HCT116 (cell line): ENCODE measurements around the gene RNF13. TPM values are rescaled to one million over a fixed set of nuclear protein-coding genes. Genes with fewer than 3 reads are reported as not detected.

Source experiments
- ATAC-seq: fragments of 200-7000 bp; cut with Tn5 transposase; 2 replicates; pipeline ENCODE4 v1.9.1; 2020; ENCODE audit warnings: mild to moderate bottlenecking, moderate library complexity
- BruUV-seq: library from RNA; stranded (reverse); fragments of 400-500 nt; replicated peaks from 2 replicates; lab custom pipeline; 2021; lab: Mats Ljungman, UMichigan
- CTCF ChIA-PET: fragments of 300-600 bp; sonication (Branson Sonifier 250); formaldehyde crosslinking; loops from one replicate; lab custom pipeline; 2021; ENCODE audit warnings: antibody characterized with exemption; lab: Charles Lee
- POLR2A ChIA-PET: fragments of 300-600, 350-600 bp; sonication (Branson Sonifier 250); formaldehyde crosslinking; loops from one replicate; lab custom pipeline; 2021; ENCODE audit warnings: antibody characterized with exemption; lab: Charles Lee
- RAD21 ChIA-PET, 2 experiments: fragments of 300-600 bp; sonication (Branson Sonifier 250); formaldehyde crosslinking; loops; one replicate each; lab custom pipeline; 2023; ENCODE audit warnings: low total read pairs in 2 of 2; ENCODE audit not compliant: uncharacterized antibody in 2 of 2, unreplicated experiment in 2 of 2, low non-redundant PET in 1 of 2; lab: Charles Lee
- DNase-seq: peaks from one replicate; pipeline ENCODE4 v3.0.0-alpha.2; 2010; ENCODE audit warnings: low read depth, low spot score
- H2AFZ ChIP-seq: fragments of 200-600 bp; shearing (Covaris generic), sonication (generic); 2 replicates; pipeline ENCODE4 v1.6.1; 2017; ENCODE audit warnings: low read depth, mixed run types, mixed read lengths, antibody characterized with exemption, low read length; ENCODE audit not compliant: poor library complexity, severe bottlenecking
- H3K27ac ChIP-seq: 2 replicates; pipeline ENCODE4 v1.5.1; 2012; ENCODE audit warnings: low read depth, low read length
- H3K27me3 ChIP-seq: fragments of 200-600 bp; sonication (generic); 2 replicates; pipeline ENCODE4 v1.6.1; 2016; ENCODE audit warnings: mixed run types, low read length, mixed read lengths; ENCODE audit not compliant: insufficient read depth
- H3K36me3 ChIP-seq, 2 experiments: fragments of 200-500 bp in 1 of 2; fragments of 200-600 bp in 1 of 2; sonication (Bioruptor generic) in 1 of 2; sonication (generic) in 1 of 2; 2 replicates each; pipeline versions ENCODE4 v1.5.1 to v1.6.1; 2014 to 2016; ENCODE audit warnings: low read length in 2 of 2, inconsistent platforms in 1 of 2, mixed read lengths in 1 of 2, mixed run types in 1 of 2; ENCODE audit not compliant: insufficient read depth in 2 of 2, control insufficient read depth in 1 of 2
- H3K4me1 ChIP-seq, 2 experiments: fragments of 200-600 bp in 1 of 2; sonication (generic) in 1 of 2; 2 replicates each; pipeline versions ENCODE4 v1.5.1 to v1.6.1; 2012 to 2017; ENCODE audit warnings: low read length in 2 of 2, inconsistent platforms in 1 of 2, mild to moderate bottlenecking in 1 of 2, mixed read lengths in 1 of 2, mixed run types in 1 of 2, moderate library complexity in 1 of 2; ENCODE audit not compliant: insufficient read depth in 2 of 2, control insufficient read depth in 1 of 2
- H3K4me2 ChIP-seq: fragments of 200-600 bp; sonication (generic); 2 replicates; pipeline ENCODE4 v1.6.1; 2017; ENCODE audit warnings: mixed run types, low read length, mixed read lengths
- H3K4me3 ChIP-seq, 2 experiments: fragments of 200-600 bp in 1 of 2; sonication (generic) in 1 of 2; replicated peaks in 1 of 2; 2 replicates each; pipeline ENCODE4 v1.5.1; 2011 to 2016; ENCODE audit warnings: low read length in 2 of 2, control low read depth in 1 of 2, low read depth in 1 of 2, mild to moderate bottlenecking in 1 of 2, mixed read lengths in 1 of 2, mixed run types in 1 of 2
- H3K79me2 ChIP-seq: fragments of 200-600 bp; sonication (generic); 2 replicates; pipeline ENCODE4 v1.6.1; 2017; ENCODE audit warnings: mild to moderate bottlenecking, mixed run types, low read length, moderate library complexity, mixed read lengths; ENCODE audit not compliant: insufficient read depth
- H3K9ac ChIP-seq: fragments of 200-600 bp; sonication (generic); 2 replicates; pipeline ENCODE4 v1.6.1; 2016; ENCODE audit warnings: low read length, mixed read lengths
- H3K9me2 ChIP-seq: fragments of 200-600 bp; sonication (generic), shearing (Covaris generic); 2 replicates; pipeline ENCODE4 v1.6.1; 2017; ENCODE audit warnings: mixed run types, mild to moderate bottlenecking, moderate library complexity; ENCODE audit not compliant: insufficient read depth
- H3K9me3 ChIP-seq, 2 experiments: fragments of 200-500 bp in 1 of 2; fragments of 200-600 bp in 1 of 2; sonication (Bioruptor generic) in 1 of 2; sonication (generic) in 1 of 2; 2 replicates each; pipeline ENCODE4 v1.6.1; 2014 to 2017; ENCODE audit warnings: low read length in 2 of 2, mixed read lengths in 2 of 2, inconsistent platforms in 1 of 2, low read depth in 1 of 2, mild to moderate bottlenecking in 1 of 2, mixed run types in 1 of 2, moderate library complexity in 1 of 2; ENCODE audit not compliant: control insufficient read depth in 1 of 2, insufficient read depth in 1 of 2
- H4K20me1 ChIP-seq: fragments of 200-600 bp; sonication (generic), shearing (Covaris generic); 2 replicates; pipeline ENCODE4 v1.6.1; 2017; ENCODE audit warnings: mixed run types, mild to moderate bottlenecking, moderate library complexity; ENCODE audit not compliant: insufficient read depth
- EGR1 ChIP-seq: IDR thresholded peaks from 2 replicates; pipeline ENCODE4 v1.6.1; 2012; ENCODE audit warnings: low read depth
- ELF1 ChIP-seq: IDR thresholded peaks from 2 replicates; pipeline ENCODE4 v1.6.1; 2012; ENCODE audit warnings: low read depth, borderline replicate concordance
- FOSL1 ChIP-seq: IDR thresholded peaks from 2 replicates; pipeline ENCODE4 v1.6.1; 2012; ENCODE audit warnings: low read depth
- MAX ChIP-seq: IDR thresholded peaks from 2 replicates; pipeline ENCODE4 v1.6.1; 2012
- POLR2A ChIP-seq: IDR thresholded peaks from 2 replicates; pipeline ENCODE4 v1.7.0; 2011; ENCODE audit warnings: borderline replicate concordance; ENCODE audit not compliant: insufficient read depth, insufficient read length; ENCODE audit errors: extremely low read depth
- RAD21 ChIP-seq: IDR thresholded peaks from 2 replicates; pipeline ENCODE4 v1.6.1; 2012; ENCODE audit warnings: low read depth, mild to moderate bottlenecking
- SP1 ChIP-seq: IDR thresholded peaks from 2 replicates; pipeline ENCODE4 v1.6.1; 2012; ENCODE audit warnings: low read depth
- YY1 ChIP-seq: IDR thresholded peaks from 2 replicates; pipeline ENCODE4 v1.6.1; 2011; ENCODE audit warnings: low read length, low read depth, moderate library complexity, mild to moderate bottlenecking; ENCODE audit not compliant: insufficient replicate concordance; ENCODE audit errors: extremely low read depth
- intact Hi-C: fragments of 100-400 bp; cut with micrococcal nuclease; formaldehyde crosslinking; loops from 2 replicates; pipeline ENCODE4 v1.10.0; 2022
- total RNA-seq: library from RNA; stranded (reverse); gene quantifications from one replicate; pipeline ENCODE4 v1.2.1, GENCODE V29; 2021; ENCODE audit not compliant: unreplicated experiment

The RNF13 gene
- total RNA-seq, 1 experiment from 2014 or later: 39.9 TPM

GRCh38 chr3:149998946-149999345, 185.9 kb downstream of the RNF13 start:
- POLR2A ChIA-PET: no interaction called here
- ATAC-seq (no peak), DNase-seq (no peak)
- CTCF ChIA-PET: no interaction called here
- Histone ChIP-seq H3K9me2 (no peaks in the 10 kb centered on the region), H3K4me3 (no peak overlapping the region), H3K9ac (no peak overlapping the region), H3K27ac (no peak overlapping the region), H3K27me3 (no peaks in the 10 kb centered on the region), H2AFZ (no peak overlapping the region), H3K9me3 (peaks cover 5 to 6% of the 10 kb centered on the region in 2 experiments; a peak in 2 of 4 replicates), H3K79me2 (no peaks in the 10 kb centered on the region), H3K4me2 (no peak overlapping the region), H3K4me1 (no peaks in the 10 kb centered on the region), H3K36me3 (no peaks in the 10 kb centered on the region), H4K20me1 (no peaks in the 10 kb centered on the region)
- no TSS peak for BruUV-seq
- RAD21 ChIA-PET: no interaction called here
- TF ChIP-seq ELF1 (no peak), MAX (no peak), EGR1 (no peak), YY1 (no peak), POLR2A (no peak), RAD21 (no peak)
- intact Hi-C loops: no loop called here

GRCh38 chr3:149999421-149999820, 186.4 kb downstream of the RNF13 start:
- intact Hi-C loops: no loop called here
- no peaks in the 10 kb centered on the region for H3K79me2 ChIP-seq
- H3K27ac ChIP-seq: no peak overlapping the region
- H3K9me2 ChIP-seq: no peaks in the 10 kb centered on the region
- no peak overlapping the region for H3K9ac ChIP-seq
- DNase-seq: no peak
- H3K9me3 ChIP-seq: peaks cover 5 to 6% of the 10 kb centered on the region in 2 experiments; a peak in 2 of 4 replicates
- no peaks in the 10 kb centered on the region for H3K36me3 ChIP-seq
- BruUV-seq: no TSS peak
- H3K4me2 ChIP-seq: no peak overlapping the region
- TF ChIP-seq FOSL1: no peak
- no peak for TF ChIP-seq SP1
- H3K4me1 ChIP-seq: no peaks in the 10 kb centered on the region
- no peak for ATAC-seq
- CTCF ChIA-PET: no interaction called here
- H2AFZ ChIP-seq: no peak overlapping the region
- no peaks in the 10 kb centered on the region for H3K27me3 ChIP-seq
- no peak overlapping the region for H3K4me3 ChIP-seq
- RAD21 ChIA-PET: no interaction called here
- H4K20me1 ChIP-seq: no peaks in the 10 kb centered on the region
- POLR2A ChIA-PET: no interaction called here
